ENCODE data around the gene ATP5MC3.

DNA sequence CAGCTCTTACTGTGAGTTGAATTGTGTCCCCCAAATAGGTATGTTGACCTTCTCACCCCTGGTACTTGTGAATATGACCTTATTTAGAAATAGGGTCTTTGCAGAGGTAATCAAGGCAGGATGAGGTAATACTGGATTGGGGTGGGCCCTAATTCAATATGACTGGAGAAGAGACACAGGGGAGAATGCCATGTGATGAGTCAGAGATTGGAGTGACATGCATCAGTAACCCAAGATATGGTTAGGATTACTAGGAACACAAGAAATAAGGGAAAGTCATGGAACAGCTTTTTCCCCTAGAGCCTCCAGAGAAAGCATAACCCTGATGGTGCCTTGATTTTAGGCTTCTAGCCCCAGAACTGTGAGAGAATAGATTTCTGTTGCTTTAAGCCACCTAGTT, 37.0 kb upstream of the ATP5MC3 start:
- no peak for TF ChIP-seq CTCF (IDR thresholded peaks at IDR 0.05; ENCODE audit: poor library complexity, severe bottlenecking)
- TF ChIP-seq EZH2 (IDR thresholded peaks at IDR 0.05; ENCODE audit: borderline replicate concordance, insufficient read depth, low read length, poor library complexity, severe bottlenecking) = no peak
- no peak for TF ChIP-seq EP300 (conservative IDR thresholded peaks at IDR 0.05; ENCODE audit: poor library complexity, severe bottlenecking)
- no peak for TF ChIP-seq RAD21 (conservative IDR thresholded peaks at IDR 0.05)
- TF ChIP-seq REST (IDR thresholded peaks at IDR 0.05; ENCODE audit: borderline replicate concordance) = no peak
- TF ChIP-seq SMC3 (conservative IDR thresholded peaks at IDR 0.05; ENCODE audit: poor library complexity) = no peak
- no peak for TF ChIP-seq POLR2AphosphoS5 (IDR thresholded peaks at IDR 0.05)
